ENCODE results near the gene RPN2.

Gene RPN2

GRCh38 chr20:37243937-37244571 is 64.9 kb downstream of the RPN2 start:
- no peak for DNase-seq

GRCh38 chr20:37244572-37244957 is 65.4 kb downstream of the RPN2 start:
- no peak for DNase-seq

- no peak for DNase-seq
Measured at GRCh38 chr20:37245216-37246150, 66.4 kb downstream of the RPN2 start.

- no peak for DNase-seq
Measured at GRCh38 chr20:37246736-37247135, 67.6 kb downstream of the RPN2 start.

- no peak for DNase-seq
Measured at GRCh38 chr20:37247547-37247946, 68.4 kb downstream of the RPN2 start.

GRCh38 chr20:37249304-37249703 is 70.2 kb downstream of the RPN2 start:
- DNase-seq = no peak

GRCh38 chr20:37251825-37252477 is 72.8 kb downstream of the RPN2 start:
- DNase-seq = no peak

- DNase-seq = no peak
Measured at GRCh38 chr20:37253087-37253486, 74.0 kb downstream of the RPN2 start.

- no peak for DNase-seq
Measured at GRCh38 chr20:37254114-37254878, 75.2 kb downstream of the RPN2 start.

GRCh38 chr20:37256286-37256685 is 77.2 kb downstream of the RPN2 start:
- DNase-seq = no peak

- no peak for DNase-seq
Measured at GRCh38 chr20:37257530-37257929, 78.4 kb downstream of the RPN2 start.

- no peak for DNase-seq
Measured at GRCh38 chr20:37257988-37258387, 78.9 kb downstream of the RPN2 start.

GRCh38 chr20:37259031-37259430 is 79.9 kb downstream of the RPN2 start:
- no peak for DNase-seq

GRCh38 chr20:37259865-37260264 is 80.7 kb downstream of the RPN2 start:
- no peak for DNase-seq

GRCh38 chr20:37260923-37261322 is 81.8 kb downstream of the RPN2 start:
- DNase-seq = no peak

GRCh38 chr20:37261714-37262113 is 82.6 kb downstream of the RPN2 start, which contains the start of gene GHRH:
GHRH (minus strand) TSS chr20:37261814; CDS start chr20:37256889, 4,925 bp downstream.
- no peak for DNase-seq

- no peak for DNase-seq
Measured at GRCh38 chr20:37262505-37262904, 83.4 kb downstream of the RPN2 start.

- no peak for DNase-seq
Measured at GRCh38 chr20:37263686-37264085, 84.6 kb downstream of the RPN2 start.

- DNase-seq = no peak
Measured at GRCh38 chr20:37265152-37265551, 86.0 kb downstream of the RPN2 start.

GRCh38 chr20:37266940-37267666 is 88.0 kb downstream of the RPN2 start:
- no peak for DNase-seq

GRCh38 chr20:37267667-37268313 is 88.7 kb downstream of the RPN2 start:
- DNase-seq = no peak
